GM12865 (cell line): ENCODE results near the gene DIS3L2.

Experiments used
- DNase-seq: peaks from one replicate; pipeline ENCODE4 v3.0.0; 2010; ENCODE audit warnings: low read depth
- H3K4me3 ChIP-seq: 2 replicates; pipeline ENCODE4 v1.5.1; 2011; ENCODE audit warnings: mild to moderate bottlenecking, low read depth, low read length, control low read depth
- TF ChIP-seq, protein P1 (sequence below): IDR thresholded peaks from 2 replicates; pipeline ENCODE4 v1.5.1; 2011; ENCODE audit warnings: low read length, control low read depth, low read depth, inconsistent platforms; ENCODE audit not compliant: insufficient read depth; ENCODE audit errors: missing control alignments

DIS3L2 gene

DNA sequence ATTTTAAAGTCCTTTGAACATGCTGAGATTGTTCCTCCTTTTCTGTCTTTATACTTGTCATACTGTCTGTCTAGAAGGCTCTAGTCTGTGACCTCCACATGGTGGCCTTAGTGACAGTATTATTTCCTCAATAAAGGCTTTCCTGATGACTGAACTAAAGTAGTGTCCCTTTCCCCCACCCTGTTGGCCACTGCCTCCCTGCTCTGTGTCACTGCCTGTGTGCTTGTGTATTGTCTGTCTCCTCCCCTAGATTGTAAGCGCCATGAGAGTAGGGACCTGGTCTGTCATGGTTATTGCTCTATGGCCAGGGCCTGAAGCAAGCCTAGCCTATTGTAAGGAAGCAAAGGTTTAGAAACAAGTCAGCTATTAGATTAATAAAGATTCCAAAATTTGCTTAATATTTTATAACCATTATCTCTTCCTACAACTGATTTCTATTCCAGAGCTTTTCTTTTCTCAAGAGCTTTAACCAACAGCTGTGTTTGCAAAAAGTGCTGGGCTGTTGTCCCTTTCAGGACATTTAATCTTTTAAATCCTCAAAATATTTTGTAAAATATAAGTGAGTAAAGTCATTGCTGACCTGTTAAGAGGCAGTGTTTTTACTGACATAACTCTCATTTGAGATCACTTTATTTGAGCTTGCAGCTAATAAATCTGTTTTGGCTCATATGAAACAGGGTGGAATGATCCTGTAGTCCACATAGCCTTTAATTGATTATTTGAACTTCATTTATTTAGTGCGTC lies 35.5 kb downstream of the DIS3L2 start:
- TF ChIP-seq, protein P1, sequence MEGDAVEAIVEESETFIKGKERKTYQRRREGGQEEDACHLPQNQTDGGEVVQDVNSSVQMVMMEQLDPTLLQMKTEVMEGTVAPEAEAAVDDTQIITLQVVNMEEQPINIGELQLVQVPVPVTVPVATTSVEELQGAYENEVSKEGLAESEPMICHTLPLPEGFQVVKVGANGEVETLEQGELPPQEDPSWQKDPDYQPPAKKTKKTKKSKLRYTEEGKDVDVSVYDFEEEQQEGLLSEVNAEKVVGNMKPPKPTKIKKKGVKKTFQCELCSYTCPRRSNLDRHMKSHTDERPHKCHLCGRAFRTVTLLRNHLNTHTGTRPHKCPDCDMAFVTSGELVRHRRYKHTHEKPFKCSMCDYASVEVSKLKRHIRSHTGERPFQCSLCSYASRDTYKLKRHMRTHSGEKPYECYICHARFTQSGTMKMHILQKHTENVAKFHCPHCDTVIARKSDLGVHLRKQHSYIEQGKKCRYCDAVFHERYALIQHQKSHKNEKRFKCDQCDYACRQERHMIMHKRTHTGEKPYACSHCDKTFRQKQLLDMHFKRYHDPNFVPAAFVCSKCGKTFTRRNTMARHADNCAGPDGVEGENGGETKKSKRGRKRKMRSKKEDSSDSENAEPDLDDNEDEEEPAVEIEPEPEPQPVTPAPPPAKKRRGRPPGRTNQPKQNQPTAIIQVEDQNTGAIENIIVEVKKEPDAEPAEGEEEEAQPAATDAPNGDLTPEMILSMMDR, result no peak
- no peak for DNase-seq
- H3K4me3 ChIP-seq, result no peak overlapping the region

- TF ChIP-seq, protein P1, result no peak
- no peak overlapping the region for H3K4me3 ChIP-seq
- no peak for DNase-seq
Observed at GRCh38 chr2:231998046-231998445, 36.5 kb downstream of the DIS3L2 start.

- no peak overlapping the region for H3K4me3 ChIP-seq
- TF ChIP-seq, protein P1, result no peak
- DNase-seq, result no peak
Observed at GRCh38 chr2:232000439-232000838, 38.9 kb downstream of the DIS3L2 start.

DNA sequence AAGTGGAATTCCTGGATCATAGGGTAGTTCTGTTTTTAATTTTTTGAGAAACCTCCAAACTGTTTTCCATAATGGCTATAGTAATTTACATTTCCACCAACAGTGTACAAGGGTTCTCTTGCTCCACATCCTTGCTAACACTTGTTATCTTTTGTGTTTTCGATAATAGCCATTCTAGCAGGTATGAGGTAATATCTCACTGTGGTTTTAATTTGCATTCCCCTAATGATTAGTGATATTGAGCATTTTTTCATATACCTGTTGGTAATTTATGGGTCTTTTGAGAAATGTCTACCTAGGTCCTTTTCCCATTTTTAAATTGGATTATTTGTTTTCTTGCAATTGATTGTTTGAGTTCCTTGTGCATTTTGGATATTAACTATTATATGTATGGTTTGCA lies 39.6 kb downstream of the DIS3L2 start:
- TF ChIP-seq, protein P1, result no peak
- no peak for DNase-seq
- no peak overlapping the region for H3K4me3 ChIP-seq

- DNase-seq, result no peak
- no peak overlapping the region for H3K4me3 ChIP-seq
- TF ChIP-seq, protein P1, result no peak
Observed at GRCh38 chr2:232006253-232006652, 44.7 kb downstream of the DIS3L2 start.

GRCh38 chr2:232008907-232009638 lies 47.6 kb downstream of the DIS3L2 start:
- no peak overlapping the region for H3K4me3 ChIP-seq
- DNase-seq, result no peak
- TF ChIP-seq, protein P1, result no peak
